MM.1S (cell line): ENCODE measurements around the gene ALDH1A3.

Source experiments
- DNase-seq: peaks from one replicate; pipeline ENCODE4 v3.0.0-alpha.2; 2015
- H2AFZ ChIP-seq: fragments of 300-600 bp; sonication (generic); 2 replicates; pipeline ENCODE4 v1.6.0; 2016; ENCODE audit warnings: antibody characterized with exemption, low read length
- H3F3A ChIP-seq: fragments of 300-600 bp; sonication (generic); 2 replicates; pipeline ENCODE4 v1.6.1; 2016; ENCODE audit warnings: mild to moderate bottlenecking, antibody characterized with exemption, low read length, moderate library complexity, mixed read lengths; ENCODE audit not compliant: insufficient read depth
- H3K27ac ChIP-seq: fragments of 300-600 bp; sonication (generic); 2 replicates; pipeline ENCODE4 v1.5.1; 2016; ENCODE audit warnings: mild to moderate bottlenecking, low read length
- H3K27me3 ChIP-seq: fragments of 300-600 bp; sonication (generic); replicated peaks from 2 replicates; pipeline ENCODE4 v1.6.0; 2016; ENCODE audit warnings: low read length; ENCODE audit not compliant: insufficient read depth
- H3K36me3 ChIP-seq: fragments of 300-600 bp; sonication (generic); replicated peaks from 2 replicates; pipeline ENCODE4 v1.6.1; 2016; ENCODE audit warnings: mild to moderate bottlenecking, low read length, mixed read lengths; ENCODE audit not compliant: insufficient read depth
- H3K4me1 ChIP-seq: fragments of 300-600 bp; sonication (generic); 2 replicates; pipeline ENCODE4 v1.6.1; 2016; ENCODE audit warnings: low read length, mixed read lengths
- H3K4me2 ChIP-seq: fragments of 300-600 bp; sonication (generic); 2 replicates; pipeline ENCODE4 v1.6.0; 2016; ENCODE audit warnings: low read depth, low read length
- H3K4me3 ChIP-seq: fragments of 300-600 bp; sonication (generic); 2 replicates; pipeline ENCODE4 v1.5.1; 2016; ENCODE audit warnings: low read length, mixed read lengths
- H3K79me2 ChIP-seq: fragments of 300-600 bp; sonication (generic); 2 replicates; pipeline ENCODE4 v1.6.1; 2016; ENCODE audit warnings: mixed run types, low read length, mixed read lengths
- H3K9ac ChIP-seq: fragments of 300-600 bp; sonication (generic); 2 replicates; pipeline ENCODE4 v1.6.1; 2016; ENCODE audit warnings: low read length, mixed read lengths
- H3K9me2 ChIP-seq: fragments of 300-600 bp; sonication (generic); replicated peaks from 2 replicates; pipeline ENCODE4 v1.6.1; 2016; ENCODE audit warnings: mild to moderate bottlenecking, low read length, mixed read lengths; ENCODE audit not compliant: insufficient read depth
- H3K9me3 ChIP-seq: fragments of 300-600 bp; sonication (generic); replicated peaks from 2 replicates; pipeline ENCODE4 v1.6.1; 2016; ENCODE audit warnings: mild to moderate bottlenecking, low read length, mixed read lengths; ENCODE audit not compliant: insufficient read depth
- H4K20me1 ChIP-seq: fragments of 300-600 bp; sonication (generic); 2 replicates; pipeline ENCODE4 v1.6.1; 2016; ENCODE audit warnings: mild to moderate bottlenecking, low read length, moderate library complexity, mixed read lengths; ENCODE audit not compliant: insufficient read depth
- EZH2 ChIP-seq: fragments of 300-600 bp; sonication (generic); optimal IDR thresholded peaks from 2 replicates; pipeline ENCODE3; 2017; ENCODE audit warnings: low read depth, mild to moderate bottlenecking, antibody characterized with exemption, low read length, mixed read lengths
- EZH2phosphoT487 ChIP-seq: fragments of 300-600 bp; sonication (generic); IDR thresholded peaks from 2 replicates; pipeline ENCODE4 v1.6.1; 2018; ENCODE audit warnings: antibody characterized with exemption, low read length
- TF ChIP-seq, protein P1 (sequence below): fragments of 300-600 bp; sonication (generic); IDR thresholded peaks from 2 replicates; pipeline ENCODE4 v1.5.1; 2016; ENCODE audit warnings: antibody characterized with exemption, low read length, mixed read lengths

The ALDH1A3 gene

DNA sequence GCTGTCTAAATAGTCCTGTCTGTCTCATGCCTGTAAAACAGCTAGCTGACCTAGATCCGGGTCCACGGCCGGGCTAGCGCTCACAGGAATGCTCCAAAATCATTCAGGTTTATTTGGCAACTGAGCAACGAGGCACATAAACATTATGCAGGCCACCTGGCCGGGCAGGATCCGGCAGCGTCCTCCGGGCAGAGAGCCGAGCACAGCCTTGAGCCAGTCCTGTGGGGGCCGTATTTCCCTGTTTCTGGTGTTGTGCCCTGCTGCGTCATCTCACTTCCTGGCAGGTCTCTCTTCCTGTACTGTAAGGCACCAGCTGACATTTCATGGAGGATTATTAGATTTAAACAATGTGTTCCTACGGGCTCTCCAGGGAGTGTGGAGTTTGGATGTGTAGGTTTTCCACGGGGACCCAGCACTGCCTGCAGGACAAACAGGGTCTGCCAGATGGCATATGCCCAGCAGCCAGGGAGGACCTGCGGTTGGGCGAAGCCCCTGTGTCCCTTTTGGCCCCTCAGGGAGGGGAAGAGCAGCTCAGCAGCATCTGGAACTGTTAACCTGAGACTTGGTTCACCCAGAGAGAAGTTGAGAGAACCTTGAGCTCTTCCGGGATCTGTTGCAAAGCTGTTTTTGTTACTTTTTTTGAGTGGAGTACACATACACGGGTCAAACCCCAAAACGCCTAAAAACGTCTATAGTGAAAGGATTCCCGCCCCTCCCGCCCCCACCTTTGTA lies 23.0 kb downstream of the ALDH1A3 start:
- Histone ChIP-seq H3K9me3 (no peaks in the 10 kb centered on the region), H3K9ac (no peak overlapping the region), H3K9me2 (no peaks in the 10 kb centered on the region), H3K27me3 (no peaks in the 10 kb centered on the region), H2AFZ (no peak overlapping the region), H3K4me2 (no peak overlapping the region), H3K36me3 (no peaks in the 10 kb centered on the region), H3K27ac (no peak overlapping the region), H3K79me2 (no peaks in the 10 kb centered on the region), H4K20me1 (no peaks in the 10 kb centered on the region), H3F3A (no peaks in the 10 kb centered on the region), H3K4me1 (no peaks in the 10 kb centered on the region), H3K4me3 (no peak overlapping the region)
- DNase-seq, result no peak
- no peak for TF ChIP-seq EZH2
- TF ChIP-seq, protein P1, sequence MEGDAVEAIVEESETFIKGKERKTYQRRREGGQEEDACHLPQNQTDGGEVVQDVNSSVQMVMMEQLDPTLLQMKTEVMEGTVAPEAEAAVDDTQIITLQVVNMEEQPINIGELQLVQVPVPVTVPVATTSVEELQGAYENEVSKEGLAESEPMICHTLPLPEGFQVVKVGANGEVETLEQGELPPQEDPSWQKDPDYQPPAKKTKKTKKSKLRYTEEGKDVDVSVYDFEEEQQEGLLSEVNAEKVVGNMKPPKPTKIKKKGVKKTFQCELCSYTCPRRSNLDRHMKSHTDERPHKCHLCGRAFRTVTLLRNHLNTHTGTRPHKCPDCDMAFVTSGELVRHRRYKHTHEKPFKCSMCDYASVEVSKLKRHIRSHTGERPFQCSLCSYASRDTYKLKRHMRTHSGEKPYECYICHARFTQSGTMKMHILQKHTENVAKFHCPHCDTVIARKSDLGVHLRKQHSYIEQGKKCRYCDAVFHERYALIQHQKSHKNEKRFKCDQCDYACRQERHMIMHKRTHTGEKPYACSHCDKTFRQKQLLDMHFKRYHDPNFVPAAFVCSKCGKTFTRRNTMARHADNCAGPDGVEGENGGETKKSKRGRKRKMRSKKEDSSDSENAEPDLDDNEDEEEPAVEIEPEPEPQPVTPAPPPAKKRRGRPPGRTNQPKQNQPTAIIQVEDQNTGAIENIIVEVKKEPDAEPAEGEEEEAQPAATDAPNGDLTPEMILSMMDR, result no peak
- TF ChIP-seq EZH2phosphoT487, result no peak

DNA sequence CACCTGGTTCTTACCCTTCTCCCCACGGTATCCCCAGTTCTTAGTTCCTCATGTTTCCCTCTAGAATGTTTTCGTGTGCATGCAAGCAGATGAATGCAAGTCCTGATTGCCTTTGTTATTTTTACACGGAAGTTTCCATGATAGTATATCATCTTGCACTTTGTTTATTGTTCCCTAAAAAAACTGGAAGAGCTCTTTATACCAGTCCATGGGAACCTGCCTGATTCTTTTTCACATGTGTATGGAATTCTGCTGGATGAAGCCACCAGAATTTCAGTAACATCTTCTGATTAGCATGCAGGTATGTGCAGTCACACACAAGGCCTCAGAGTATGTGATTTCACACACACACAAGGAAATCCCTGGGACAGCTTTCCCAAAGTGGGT lies 23.5 kb downstream of the ALDH1A3 start:
- no peaks in the 10 kb centered on the region for H3K27me3 ChIP-seq
- TF ChIP-seq EZH2phosphoT487 (no peak), EZH2 (no peak)
- TF ChIP-seq, protein P1, result no peak
- H4K20me1 ChIP-seq, result no peaks in the 10 kb centered on the region
- no peaks in the 10 kb centered on the region for H3F3A ChIP-seq
- DNase-seq, result no peak
- H3K79me2 ChIP-seq, result no peaks in the 10 kb centered on the region
- no peaks in the 10 kb centered on the region for H3K9me2 ChIP-seq
- H3K4me3 ChIP-seq, result no peak overlapping the region
- H2AFZ ChIP-seq, result no peak overlapping the region
- no peaks in the 10 kb centered on the region for H3K4me1 ChIP-seq
- no peaks in the 10 kb centered on the region for H3K9me3 ChIP-seq
- H3K27ac ChIP-seq, result no peak overlapping the region
- H3K4me2 ChIP-seq, result no peak overlapping the region
- H3K36me3 ChIP-seq, result no peaks in the 10 kb centered on the region
- H3K9ac ChIP-seq, result no peak overlapping the region

DNA sequence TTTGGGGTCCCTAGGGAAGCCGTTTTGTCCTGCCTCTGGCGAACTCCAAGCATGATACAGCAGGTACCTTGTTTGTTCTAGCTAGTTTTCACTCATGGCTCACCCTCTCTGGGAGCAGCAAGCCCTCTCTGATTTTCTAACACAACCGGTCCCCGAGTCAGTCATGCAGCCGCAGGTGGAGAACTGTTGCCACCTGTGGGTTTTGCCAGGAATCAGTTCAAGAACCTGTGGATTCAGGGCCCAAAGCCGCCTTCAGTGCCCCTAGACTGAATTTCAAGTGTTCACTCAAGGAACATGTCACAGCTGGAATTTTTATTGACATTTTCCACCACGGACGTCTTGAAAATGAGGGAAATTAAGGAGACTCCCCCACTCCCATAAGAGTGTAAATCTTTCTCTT lies 26.2 kb downstream of the ALDH1A3 start:
- Histone ChIP-seq H2AFZ (no peak overlapping the region), H3K9me2 (no peaks in the 10 kb centered on the region), H3K36me3 (no peaks in the 10 kb centered on the region), H3K27me3 (no peaks in the 10 kb centered on the region), H4K20me1 (no peaks in the 10 kb centered on the region), H3K4me2 (no peak overlapping the region), H3K79me2 (no peaks in the 10 kb centered on the region), H3K27ac (no peak overlapping the region), H3K4me3 (no peak overlapping the region), H3K9me3 (no peaks in the 10 kb centered on the region), H3F3A (no peaks in the 10 kb centered on the region), H3K9ac (no peak overlapping the region), H3K4me1 (no peaks in the 10 kb centered on the region)
- TF ChIP-seq, protein P1, result no peak
- TF ChIP-seq EZH2phosphoT487 (no peak), EZH2 (no peak)
- no peak for DNase-seq
